ENCODE results near the gene NFIB.

The NFIB gene

GRCh38 chr9:14263707-14264483 is 50.0 kb downstream of the NFIB start:
- H3K36me3 Mint-ChIP-seq: no peaks in the 10 kb centered on the region
- peaks cover 3% of the 10 kb centered on the region for H3K9me3 Mint-ChIP-seq
- H3K27ac Mint-ChIP-seq: no peak overlapping the region
- H3K4me1 Mint-ChIP-seq: no peaks in the 10 kb centered on the region
- DNase-seq (ENCODE audit: low spot score in 2 of 2) (no peak), ATAC-seq (no peak)
- H3K4me3 Mint-ChIP-seq: no peak overlapping the region

GRCh38 chr9:14262827-14263226 is 51.1 kb downstream of the NFIB start:
- H3K4me3 Mint-ChIP-seq: no peak overlapping the region
- H3K9me3 Mint-ChIP-seq: no peaks in the 10 kb centered on the region
- ATAC-seq (no peak), DNase-seq (ENCODE audit: low spot score in 2 of 2) (no peak)
- H3K36me3 Mint-ChIP-seq: no peaks in the 10 kb centered on the region
- no peaks in the 10 kb centered on the region for H3K4me1 Mint-ChIP-seq
- H3K27ac Mint-ChIP-seq: no peak overlapping the region

GRCh38 chr9:14261616-14262015 is 52.3 kb downstream of the NFIB start:
- ATAC-seq: no peak
- no peaks in the 10 kb centered on the region for H3K36me3 Mint-ChIP-seq
- H3K9me3 Mint-ChIP-seq: no peaks in the 10 kb centered on the region
- no peaks in the 10 kb centered on the region for H3K4me1 Mint-ChIP-seq
- no peak overlapping the region for H3K4me3 Mint-ChIP-seq
- no peak for DNase-seq (ENCODE audit: low spot score in 2 of 2)
- no peak overlapping the region for H3K27ac Mint-ChIP-seq

GRCh38 chr9:14260101-14260500 is 53.8 kb downstream of the NFIB start:
- DNase-seq (ENCODE audit: low spot score in 2 of 2) (no peak), ATAC-seq (no peak)
- no peak overlapping the region for H3K4me3 Mint-ChIP-seq
- no peaks in the 10 kb centered on the region for H3K9me3 Mint-ChIP-seq
- H3K4me1 Mint-ChIP-seq: no peaks in the 10 kb centered on the region
- no peak overlapping the region for H3K27ac Mint-ChIP-seq
- H3K36me3 Mint-ChIP-seq: no peaks in the 10 kb centered on the region

- Mint-ChIP-seq H3K4me3 (no peak overlapping the region), H3K36me3 (no peaks in the 10 kb centered on the region), H3K9me3 (no peaks in the 10 kb centered on the region), H3K27ac (no peak overlapping the region), H3K4me1 (no peaks in the 10 kb centered on the region)
- no peak for ATAC-seq
- DNase-seq (ENCODE audit: low spot score in 2 of 2): no peak
These were observed 55.2 kb downstream of the NFIB start for GRCh38 chr9:14258660-14259239.

- no peaks in the 10 kb centered on the region for H3K9me3 Mint-ChIP-seq
These were observed 55.8 kb downstream of the NFIB start for GRCh38 chr9:14258156-14258555.

GRCh38 chr9:14256588-14256987 is 57.4 kb downstream of the NFIB start:
- H3K9me3 Mint-ChIP-seq: no peaks in the 10 kb centered on the region
- no peak for ATAC-seq

More at GRCh38 chr9:14258156-14258555, 55.8 kb downstream of the NFIB start:
- ATAC-seq (no peak), DNase-seq (ENCODE audit: low spot score in 2 of 2) (no peak)
- no peaks in the 10 kb centered on the region for H3K4me1 Mint-ChIP-seq
- no peak overlapping the region for H3K4me3 Mint-ChIP-seq
- H3K27ac Mint-ChIP-seq: no peak overlapping the region
- H3K36me3 Mint-ChIP-seq: no peaks in the 10 kb centered on the region

GRCh38 chr9:14251154-14252071 is 62.5 kb downstream of the NFIB start:
- DNase-seq (ENCODE audit: low spot score in 2 of 2) (no peak), ATAC-seq (no peak)
- Mint-ChIP-seq H3K4me3 (no peak overlapping the region), H3K9me3 (no peaks in the 10 kb centered on the region), H3K4me1 (no peaks in the 10 kb centered on the region), H3K27ac (no peak overlapping the region), H3K36me3 (no peaks in the 10 kb centered on the region)

More at GRCh38 chr9:14256588-14256987, 57.4 kb downstream of the NFIB start:
- no peak overlapping the region for H3K27ac Mint-ChIP-seq
- no peak for DNase-seq (ENCODE audit: low spot score in 2 of 2)
- H3K4me3 Mint-ChIP-seq: no peak overlapping the region
- H3K36me3 Mint-ChIP-seq: no peaks in the 10 kb centered on the region
- H3K4me1 Mint-ChIP-seq: no peaks in the 10 kb centered on the region

GRCh38 chr9:14250794-14251153 is 63.2 kb downstream of the NFIB start:
- DNase-seq (ENCODE audit: low spot score in 2 of 2): no peak
- H3K27ac Mint-ChIP-seq: no peak overlapping the region

GRCh38 chr9:14249527-14249926 is 64.4 kb downstream of the NFIB start:
- no peaks in the 10 kb centered on the region for H3K9me3 Mint-ChIP-seq
- H3K4me1 Mint-ChIP-seq: no peaks in the 10 kb centered on the region
- no peak overlapping the region for H3K27ac Mint-ChIP-seq
- no peak overlapping the region for H3K4me3 Mint-ChIP-seq
- DNase-seq (ENCODE audit: low spot score in 2 of 2) (no peak), ATAC-seq (no peak)
- no peaks in the 10 kb centered on the region for H3K36me3 Mint-ChIP-seq

More at GRCh38 chr9:14250794-14251153, 63.2 kb downstream of the NFIB start:
- H3K4me3 Mint-ChIP-seq: no peak overlapping the region
- H3K9me3 Mint-ChIP-seq: no peaks in the 10 kb centered on the region
- no peaks in the 10 kb centered on the region for H3K4me1 Mint-ChIP-seq
- ATAC-seq: no peak
- no peaks in the 10 kb centered on the region for H3K36me3 Mint-ChIP-seq

GRCh38 chr9:14248149-14248548 is 65.8 kb downstream of the NFIB start:
- Mint-ChIP-seq H3K4me1 (no peaks in the 10 kb centered on the region), H3K36me3 (no peaks in the 10 kb centered on the region), H3K9me3 (no peaks in the 10 kb centered on the region), H3K4me3 (no peak overlapping the region), H3K27ac (no peak overlapping the region)
- DNase-seq (ENCODE audit: low spot score in 2 of 2): no peak
- no peak for ATAC-seq

- DNase-seq (ENCODE audit: low spot score in 2 of 2) (no peak), ATAC-seq (no peak)
- Mint-ChIP-seq H3K36me3 (no peaks in the 10 kb centered on the region), H3K9me3 (no peaks in the 10 kb centered on the region), H3K27ac (no peak overlapping the region), H3K4me1 (no peaks in the 10 kb centered on the region), H3K4me3 (no peak overlapping the region)
These were observed 66.4 kb downstream of the NFIB start for GRCh38 chr9:14247577-14247976.

- Mint-ChIP-seq H3K36me3 (no peaks in the 10 kb centered on the region), H3K4me1 (no peaks in the 10 kb centered on the region), H3K4me3 (no peak overlapping the region), H3K27ac (no peak overlapping the region), H3K9me3 (no peaks in the 10 kb centered on the region)
- ATAC-seq (no peak), DNase-seq (ENCODE audit: low spot score in 2 of 2) (no peak)
These were observed 67.0 kb downstream of the NFIB start for GRCh38 chr9:14246951-14247350.

GRCh38 chr9:14245901-14246525 is 67.9 kb downstream of the NFIB start:
- Mint-ChIP-seq H3K9me3 (no peaks in the 10 kb centered on the region), H3K27ac (no peak overlapping the region), H3K36me3 (no peaks in the 10 kb centered on the region), H3K4me3 (no peak overlapping the region), H3K4me1 (no peaks in the 10 kb centered on the region)
- ATAC-seq: no peak
- DNase-seq (ENCODE audit: low spot score in 2 of 2): no peak

- Mint-ChIP-seq H3K36me3 (no peaks in the 10 kb centered on the region), H3K4me3 (no peak overlapping the region), H3K9me3 (no peaks in the 10 kb centered on the region), H3K27ac (no peak overlapping the region), H3K4me1 (no peaks in the 10 kb centered on the region)
- ATAC-seq: no peak
- no peak for DNase-seq (ENCODE audit: low spot score in 2 of 2)
These were observed 70.4 kb downstream of the NFIB start for GRCh38 chr9:14243514-14244042.
